Caco-2 (cell line): ENCODE results near the gene HDGFL1. TPM values are rescaled to one million over a fixed set of nuclear protein-coding genes. Genes with fewer than 3 reads are reported as not detected.

Experiments used
- BruUV-seq: library from RNA; stranded (reverse); fragments of 400-500 nt; replicated peaks from 2 replicates; lab custom pipeline; 2021; lab: Mats Ljungman, UMichigan
- CTCF ChIA-PET: fragments of 300-600 bp; sonication (Branson Sonifier 250); formaldehyde crosslinking; loops from one replicate; lab custom pipeline; 2022; ENCODE audit warnings: antibody characterized with exemption; lab: Charles Lee
- POLR2A ChIA-PET: fragments of 300-600 bp; sonication (Branson Sonifier 250); formaldehyde crosslinking; loops from one replicate; lab custom pipeline; 2022; ENCODE audit warnings: antibody characterized with exemption; lab: Charles Lee
- DNase-seq, 2 experiments: peaks; one replicate each; pipeline versions ENCODE4 v3.0.0 to v3.0.0-alpha.2; 2020 to 2022
- H3K27me3 ChIP-seq: replicated peaks from 2 replicates; pipeline ENCODE4 v1.6.0; 2011; ENCODE audit warnings: low read length; ENCODE audit not compliant: control insufficient read depth, insufficient read depth
- H3K36me3 ChIP-seq: 2 replicates; pipeline ENCODE4 v1.5.1; 2011; ENCODE audit warnings: low read length; ENCODE audit not compliant: control insufficient read depth, insufficient read depth
- H3K4me1 ChIP-seq: fragments of 250-450 bp; sonication (Bioruptor Pico); 2 replicates; pipeline ENCODE4 v1.5.1; 2020; ENCODE audit warnings: mild to moderate bottlenecking
- H3K4me3 ChIP-seq: 2 replicates; pipeline ENCODE4 v1.5.1; 2011; ENCODE audit warnings: low read depth, mild to moderate bottlenecking, control low read depth, low read length
- H3K9me3 ChIP-seq: fragments of 250-450 bp; sonication (Bioruptor Pico); 2 replicates; pipeline ENCODE4 v1.5.1; 2020; ENCODE audit warnings: mild to moderate bottlenecking, moderate library complexity
- H3K27ac Mint-ChIP-seq: one replicate; pipeline ENCODE4 v1.8.0; 2022; ENCODE audit warnings: mixed read lengths; ENCODE audit not compliant: unreplicated experiment
- H3K27me3 Mint-ChIP-seq: one replicate; pipeline ENCODE4 v1.8.0; 2022; ENCODE audit warnings: mixed read lengths; ENCODE audit not compliant: insufficient read depth, unreplicated experiment
- H3K36me3 Mint-ChIP-seq: one replicate; pipeline ENCODE4 v1.8.0; 2022; ENCODE audit warnings: mild to moderate bottlenecking, mixed read lengths; ENCODE audit not compliant: insufficient read depth, unreplicated experiment
- H3K4me1 Mint-ChIP-seq: one replicate; pipeline ENCODE4 v1.8.0; 2022; ENCODE audit warnings: low read depth, mixed read lengths; ENCODE audit not compliant: unreplicated experiment
- H3K4me3 Mint-ChIP-seq: one replicate; pipeline ENCODE4 v1.8.0; 2022; ENCODE audit warnings: mild to moderate bottlenecking, moderate library complexity, mixed read lengths; ENCODE audit not compliant: unreplicated experiment
- H3K9me3 Mint-ChIP-seq: one replicate; pipeline ENCODE4 v1.8.0; 2022; ENCODE audit warnings: mixed read lengths; ENCODE audit not compliant: unreplicated experiment
- intact Hi-C: fragments of 100-400 bp; cut with micrococcal nuclease; formaldehyde crosslinking; loops from one replicate; pipeline ENCODE4 v1.10.0; 2022; ENCODE audit not compliant: unreplicated experiment
- total RNA-seq: library from RNA; stranded (reverse); gene quantifications from 2 replicates; pipeline ENCODE4 v1.2.3, GENCODE V29; 2022
- TF ChIP-seq, protein P1 (sequence below), 2 experiments: fragments of 200-600 bp in 1 of 2; IDR thresholded peaks; 1 replicate in 1 of 2; 2 replicates in 1 of 2; pipeline versions ENCODE4 v1.5.1 to v1.8.0; 2011 to 2022; ENCODE audit warnings: antibody characterized with exemption in 1 of 2, control low read depth in 1 of 2, inconsistent platforms in 1 of 2, low read depth in 1 of 2, low read length in 1 of 2, mild to moderate bottlenecking in 1 of 2, moderate library complexity in 1 of 2; ENCODE audit not compliant: insufficient read depth in 1 of 2, severe bottlenecking in 1 of 2, unreplicated experiment in 1 of 2

Gene HDGFL1
- total RNA-seq, 1 experiment from 2014 or later: not detected

DNA sequence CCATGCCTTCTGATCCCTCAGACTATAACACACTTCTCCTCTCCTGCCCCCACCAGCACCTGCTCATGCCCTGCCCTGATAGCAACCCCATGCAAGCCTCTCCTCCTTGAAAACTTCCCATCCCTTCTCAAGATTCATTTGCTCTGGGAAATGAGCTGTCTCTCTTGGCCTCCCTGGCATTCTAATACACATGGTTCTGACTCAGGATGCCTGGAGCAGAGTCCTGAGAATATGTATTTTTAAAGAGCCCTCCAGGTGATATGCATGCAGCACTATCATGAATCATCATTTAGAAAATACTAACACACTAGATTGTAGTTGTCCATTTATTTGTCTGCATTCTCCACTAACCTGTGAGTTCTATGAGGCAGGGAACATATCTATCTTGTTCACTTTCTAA lies 26.6 kb downstream of the HDGFL1 start:
- H3K4me3 ChIP-seq: no peak overlapping the region
- no peak overlapping the region for H3K4me3 Mint-ChIP-seq
- H3K9me3 Mint-ChIP-seq: peaks cover 8% of the 10 kb centered on the region
- TF ChIP-seq, protein P1, sequence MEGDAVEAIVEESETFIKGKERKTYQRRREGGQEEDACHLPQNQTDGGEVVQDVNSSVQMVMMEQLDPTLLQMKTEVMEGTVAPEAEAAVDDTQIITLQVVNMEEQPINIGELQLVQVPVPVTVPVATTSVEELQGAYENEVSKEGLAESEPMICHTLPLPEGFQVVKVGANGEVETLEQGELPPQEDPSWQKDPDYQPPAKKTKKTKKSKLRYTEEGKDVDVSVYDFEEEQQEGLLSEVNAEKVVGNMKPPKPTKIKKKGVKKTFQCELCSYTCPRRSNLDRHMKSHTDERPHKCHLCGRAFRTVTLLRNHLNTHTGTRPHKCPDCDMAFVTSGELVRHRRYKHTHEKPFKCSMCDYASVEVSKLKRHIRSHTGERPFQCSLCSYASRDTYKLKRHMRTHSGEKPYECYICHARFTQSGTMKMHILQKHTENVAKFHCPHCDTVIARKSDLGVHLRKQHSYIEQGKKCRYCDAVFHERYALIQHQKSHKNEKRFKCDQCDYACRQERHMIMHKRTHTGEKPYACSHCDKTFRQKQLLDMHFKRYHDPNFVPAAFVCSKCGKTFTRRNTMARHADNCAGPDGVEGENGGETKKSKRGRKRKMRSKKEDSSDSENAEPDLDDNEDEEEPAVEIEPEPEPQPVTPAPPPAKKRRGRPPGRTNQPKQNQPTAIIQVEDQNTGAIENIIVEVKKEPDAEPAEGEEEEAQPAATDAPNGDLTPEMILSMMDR (IDR thresholded peaks at IDR 0.05; ENCODE audit: insufficient read depth in 1 of 2, low read depth in 1 of 2, low read length in 1 of 2, severe bottlenecking in 1 of 2, unreplicated experiment in 1 of 2): no peak
- H3K27me3 ChIP-seq: no peaks in the 10 kb centered on the region
- POLR2A ChIA-PET: no interaction called here
- H3K27me3 Mint-ChIP-seq: peaks cover 4% of the 10 kb centered on the region
- no peak overlapping the region for H3K27ac Mint-ChIP-seq
- no peaks in the 10 kb centered on the region for H3K36me3 ChIP-seq
- CTCF ChIA-PET: no interaction called here
- BruUV-seq: no TSS peak
- H3K4me1 Mint-ChIP-seq: peaks cover 11% of the 10 kb centered on the region
- H3K4me1 ChIP-seq: peaks cover 7% of the 10 kb centered on the region
- DNase-seq: no peak
- H3K36me3 Mint-ChIP-seq: no peaks in the 10 kb centered on the region
- H3K9me3 ChIP-seq: no peaks in the 10 kb centered on the region
- intact Hi-C loops: no loop called here

DNA sequence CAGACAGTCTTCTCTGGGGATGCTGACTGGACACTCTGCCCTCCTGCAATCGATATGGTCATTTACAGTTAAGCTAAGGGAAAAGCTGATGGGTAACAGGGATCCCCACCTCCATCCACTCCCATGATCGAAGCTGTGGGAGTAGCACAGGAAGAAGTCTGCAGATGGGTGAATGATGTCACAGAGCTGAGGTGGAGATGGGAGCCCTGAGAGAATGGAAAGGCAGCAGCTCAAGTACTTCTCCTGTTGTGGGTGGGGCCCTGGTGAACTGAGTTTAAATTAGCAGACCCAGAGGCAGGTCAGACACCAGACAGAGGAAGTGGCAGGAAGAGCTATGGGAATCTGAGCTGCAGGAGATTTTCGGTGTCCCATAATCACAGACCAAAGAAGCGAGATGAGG lies 29.0 kb downstream of the HDGFL1 start:
- no peak overlapping the region for H3K27ac Mint-ChIP-seq
- ChIA-PET CTCF (no interaction called here), POLR2A (no interaction called here)
- TF ChIP-seq, protein P1 (IDR thresholded peaks at IDR 0.05; ENCODE audit: insufficient read depth in 1 of 2, low read depth in 1 of 2, low read length in 1 of 2, severe bottlenecking in 1 of 2, unreplicated experiment in 1 of 2): no peak
- no peak overlapping the region for H3K4me3 Mint-ChIP-seq
- H3K27me3 Mint-ChIP-seq: peaks cover 4% of the 10 kb centered on the region
- Histone ChIP-seq H3K4me1 (peaks cover 7% of the 10 kb centered on the region), H3K36me3 (no peaks in the 10 kb centered on the region), H3K27me3 (no peaks in the 10 kb centered on the region), H3K4me3 (no peak overlapping the region), H3K9me3 (peaks cover 5% of the 10 kb centered on the region; the same call in 1 of the 2 replicates)
- DNase-seq: no peak
- no TSS peak for BruUV-seq
- peaks cover 20% of the 10 kb centered on the region for H3K9me3 Mint-ChIP-seq
- H3K4me1 Mint-ChIP-seq: peaks cover 11% of the 10 kb centered on the region
- no peaks in the 10 kb centered on the region for H3K36me3 Mint-ChIP-seq
- intact Hi-C loops: no loop called here

DNA sequence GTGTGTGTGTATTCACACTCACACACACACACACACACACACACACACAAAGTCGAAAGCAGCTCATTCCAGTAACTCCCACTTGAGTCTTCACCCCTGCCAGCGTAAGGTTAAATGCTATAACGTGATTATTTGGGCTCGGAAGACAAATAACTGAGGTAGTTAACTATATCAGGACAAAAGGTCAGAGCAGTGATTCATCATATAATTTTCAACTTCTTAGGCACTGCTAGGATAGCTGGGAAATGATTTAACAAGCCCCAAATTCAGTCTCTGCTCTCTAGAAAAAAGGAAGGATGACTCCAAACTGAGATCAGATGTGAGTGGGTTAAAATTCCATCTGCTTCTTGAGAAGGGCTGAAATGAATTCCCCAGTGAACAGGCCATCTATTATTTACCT lies 30.7 kb downstream of the HDGFL1 start:
- intact Hi-C loops: no loop called here
- Histone ChIP-seq H3K36me3 (no peaks in the 10 kb centered on the region), H3K9me3 (peaks cover 5% of the 10 kb centered on the region; the same call in 1 of the 2 replicates), H3K4me1 (peaks cover 7% of the 10 kb centered on the region), H3K4me3 (no peak overlapping the region), H3K27me3 (no peaks in the 10 kb centered on the region)
- TF ChIP-seq, protein P1 (IDR thresholded peaks at IDR 0.05; ENCODE audit: insufficient read depth in 1 of 2, low read depth in 1 of 2, low read length in 1 of 2, severe bottlenecking in 1 of 2, unreplicated experiment in 1 of 2): no peak
- H3K27ac Mint-ChIP-seq: no peak overlapping the region
- no peak for DNase-seq
- H3K27me3 Mint-ChIP-seq: peaks cover 4% of the 10 kb centered on the region
- POLR2A ChIA-PET: interaction anchor here (0.6 kb wide), 1 partner anchor 307 kb away, joined by 3 read pairs; no protein-coding TSS in a partner anchor
- H3K9me3 Mint-ChIP-seq: peaks cover 20% of the 10 kb centered on the region
- no TSS peak for BruUV-seq
- H3K36me3 Mint-ChIP-seq: no peaks in the 10 kb centered on the region
- CTCF ChIA-PET: no interaction called here
- peaks cover 11% of the 10 kb centered on the region for H3K4me1 Mint-ChIP-seq
- H3K4me3 Mint-ChIP-seq: no peak overlapping the region
